HepG2 (cell line): Measurements from ENCODE around the gene TOX2.

Experiments used
- ETV5 ChIP-seq: IDR thresholded peaks from 2 replicates; pipeline ENCODE4 v1.6.1; 2018; ENCODE audit warnings: missing biosample characterization, missing genetic modification reagents, inconsistent platforms, borderline replicate concordance
- HNRNPK ChIP-seq: fragments of 200-400 bp; formaldehyde crosslinking; IDR thresholded peaks from 2 replicates; pipeline ENCODE4 v1.6.1; 2018; ENCODE audit warnings: low read length, low read depth, moderate library complexity, mild to moderate bottlenecking; ENCODE audit not compliant: poor library complexity, severe bottlenecking
- PAWR ChIP-seq: sonication (generic); formaldehyde crosslinking; IDR thresholded peaks from 2 replicates; pipeline ENCODE4 v1.4.0; 2020; ENCODE audit warnings: missing genetic modification reagents, mild to moderate bottlenecking, borderline replicate concordance
- ZKSCAN5 ChIP-seq: sonication (generic); formaldehyde crosslinking; IDR thresholded peaks from 2 replicates; pipeline ENCODE4 v1.5.1; 2020; ENCODE audit warnings: mild to moderate bottlenecking, missing genetic modification reagents
- ZNF160 ChIP-seq: sonication (generic); formaldehyde crosslinking; IDR thresholded peaks from 2 replicates; pipeline ENCODE4 v1.8.0; 2022; ENCODE audit warnings: mild to moderate bottlenecking, inconsistent platforms, missing genetic modification reagents
- ZNF30 ChIP-seq: sonication (generic); formaldehyde crosslinking; IDR thresholded peaks from 2 replicates; pipeline ENCODE4 v1.5.0; 2020; ENCODE audit warnings: mild to moderate bottlenecking, missing genetic modification reagents

DNA sequence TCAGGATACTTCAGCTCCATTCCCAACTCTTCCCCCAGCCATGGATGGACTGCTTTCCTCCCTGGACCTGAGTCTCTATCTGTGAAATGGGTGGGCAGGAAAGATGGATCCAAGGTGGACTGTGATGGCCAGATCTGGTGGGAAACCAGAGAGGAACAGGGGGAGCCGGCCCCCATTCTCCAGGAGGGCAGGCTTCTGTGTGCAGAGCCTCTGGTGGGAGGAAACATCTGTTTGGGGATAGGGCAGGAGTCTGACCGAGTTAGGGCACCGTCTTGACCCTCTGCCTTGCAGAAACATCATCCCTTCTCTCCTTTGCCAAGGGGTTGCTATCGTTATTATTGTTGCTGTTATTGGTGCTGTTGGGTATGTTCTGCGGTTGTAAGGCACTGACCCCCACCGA is 91.5 kb downstream of the TOX2 start:
- TF ChIP-seq ZKSCAN5 (CRISPR knock-in tag) (no peak), PAWR (CRISPR knock-in tag) (no peak), HNRNPK (no peak), ZNF30 (no peak), ZNF160 (CRISPR knock-in tag) (no peak), ETV5 (CRISPR knock-in tag) (no peak)
